GM12878 (cell line): ENCODE data around the gene PITPNC1.
"Not testable (repeated sequence)": the region's sequence is repeated elsewhere in the genome, so short reads cannot be mapped to it uniquely, and the experiment has no call there.

Experiments
- CREM ChIP-seq: IDR thresholded peaks from 2 replicates; pipeline ENCODE4 v1.6.1; 2014; ENCODE audit warnings: antibody characterized with exemption, low read depth
- POLR2A ChIP-seq: IDR thresholded peaks from 2 replicates; pipeline ENCODE4 v1.6.1; 2011; ENCODE audit warnings: low read depth, mild to moderate bottlenecking, low read length
- TF ChIP-seq, protein P1 (sequence below): IDR thresholded peaks from 2 replicates; pipeline ENCODE4 v1.6.1; 2012; ENCODE audit warnings: mild to moderate bottlenecking, low read depth, low read length
- TF ChIP-seq, protein P2 (sequence below): IDR thresholded peaks from 2 replicates; pipeline ENCODE4 v1.6.1; 2012; ENCODE audit warnings: low read length, inconsistent platforms
- TF ChIP-seq, protein P3 (sequence below), 3 experiments: IDR thresholded peaks in 2 of 3; conservative IDR thresholded peaks in 1 of 3; 2 replicates each; pipeline ENCODE4 v1.5.1; 2011; ENCODE audit warnings: low read depth in 3 of 3, low read length in 3 of 3, mild to moderate bottlenecking in 3 of 3, control low read depth in 2 of 3, moderate library complexity in 2 of 3, inconsistent platforms in 1 of 3, mixed read lengths in 1 of 3; ENCODE audit not compliant: control insufficient read depth in 2 of 3, insufficient read depth in 1 of 3; ENCODE audit errors: extremely low read depth in 1 of 3
- TF ChIP-seq, protein P4 (sequence below): IDR thresholded peaks from 2 replicates; pipeline ENCODE4 v1.6.1; 2011; ENCODE audit warnings: borderline replicate concordance, low read depth, mild to moderate bottlenecking, moderate library complexity, mixed read lengths, low read length; ENCODE audit not compliant: insufficient read depth; ENCODE audit errors: extremely low read length

DNA sequence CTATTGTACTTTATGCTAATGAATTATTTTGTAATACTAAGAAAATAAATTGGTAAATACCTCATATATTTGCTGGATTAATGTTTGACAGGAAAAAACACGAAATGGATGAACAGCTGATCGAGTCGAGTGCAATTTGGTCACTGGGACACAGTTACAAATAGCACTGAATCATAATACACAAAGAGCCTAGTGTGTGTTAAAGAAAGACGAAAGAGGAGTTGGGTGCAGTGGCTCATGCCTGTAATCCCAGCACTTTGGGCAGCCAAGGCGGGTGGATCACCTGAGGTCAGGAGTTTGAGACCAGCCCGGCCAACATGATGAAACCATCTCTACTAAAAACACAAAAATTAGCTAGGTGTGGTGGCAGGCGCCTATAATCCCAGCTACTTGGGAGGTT lies 38.7 kb upstream of the PITPNC1 start:
- TF ChIP-seq POLR2A, CREM: not testable (repeated sequence)
- TF ChIP-seq, protein P1, sequence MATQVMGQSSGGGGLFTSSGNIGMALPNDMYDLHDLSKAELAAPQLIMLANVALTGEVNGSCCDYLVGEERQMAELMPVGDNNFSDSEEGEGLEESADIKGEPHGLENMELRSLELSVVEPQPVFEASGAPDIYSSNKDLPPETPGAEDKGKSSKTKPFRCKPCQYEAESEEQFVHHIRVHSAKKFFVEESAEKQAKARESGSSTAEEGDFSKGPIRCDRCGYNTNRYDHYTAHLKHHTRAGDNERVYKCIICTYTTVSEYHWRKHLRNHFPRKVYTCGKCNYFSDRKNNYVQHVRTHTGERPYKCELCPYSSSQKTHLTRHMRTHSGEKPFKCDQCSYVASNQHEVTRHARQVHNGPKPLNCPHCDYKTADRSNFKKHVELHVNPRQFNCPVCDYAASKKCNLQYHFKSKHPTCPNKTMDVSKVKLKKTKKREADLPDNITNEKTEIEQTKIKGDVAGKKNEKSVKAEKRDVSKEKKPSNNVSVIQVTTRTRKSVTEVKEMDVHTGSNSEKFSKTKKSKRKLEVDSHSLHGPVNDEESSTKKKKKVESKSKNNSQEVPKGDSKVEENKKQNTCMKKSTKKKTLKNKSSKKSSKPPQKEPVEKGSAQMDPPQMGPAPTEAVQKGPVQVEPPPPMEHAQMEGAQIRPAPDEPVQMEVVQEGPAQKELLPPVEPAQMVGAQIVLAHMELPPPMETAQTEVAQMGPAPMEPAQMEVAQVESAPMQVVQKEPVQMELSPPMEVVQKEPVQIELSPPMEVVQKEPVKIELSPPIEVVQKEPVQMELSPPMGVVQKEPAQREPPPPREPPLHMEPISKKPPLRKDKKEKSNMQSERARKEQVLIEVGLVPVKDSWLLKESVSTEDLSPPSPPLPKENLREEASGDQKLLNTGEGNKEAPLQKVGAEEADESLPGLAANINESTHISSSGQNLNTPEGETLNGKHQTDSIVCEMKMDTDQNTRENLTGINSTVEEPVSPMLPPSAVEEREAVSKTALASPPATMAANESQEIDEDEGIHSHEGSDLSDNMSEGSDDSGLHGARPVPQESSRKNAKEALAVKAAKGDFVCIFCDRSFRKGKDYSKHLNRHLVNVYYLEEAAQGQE: not testable (repeated sequence)
- TF ChIP-seq, protein P2, sequence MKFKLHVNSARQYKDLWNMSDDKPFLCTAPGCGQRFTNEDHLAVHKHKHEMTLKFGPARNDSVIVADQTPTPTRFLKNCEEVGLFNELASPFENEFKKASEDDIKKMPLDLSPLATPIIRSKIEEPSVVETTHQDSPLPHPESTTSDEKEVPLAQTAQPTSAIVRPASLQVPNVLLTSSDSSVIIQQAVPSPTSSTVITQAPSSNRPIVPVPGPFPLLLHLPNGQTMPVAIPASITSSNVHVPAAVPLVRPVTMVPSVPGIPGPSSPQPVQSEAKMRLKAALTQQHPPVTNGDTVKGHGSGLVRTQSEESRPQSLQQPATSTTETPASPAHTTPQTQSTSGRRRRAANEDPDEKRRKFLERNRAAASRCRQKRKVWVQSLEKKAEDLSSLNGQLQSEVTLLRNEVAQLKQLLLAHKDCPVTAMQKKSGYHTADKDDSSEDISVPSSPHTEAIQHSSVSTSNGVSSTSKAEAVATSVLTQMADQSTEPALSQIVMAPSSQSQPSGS: not testable (repeated sequence)
- TF ChIP-seq, protein P3, sequence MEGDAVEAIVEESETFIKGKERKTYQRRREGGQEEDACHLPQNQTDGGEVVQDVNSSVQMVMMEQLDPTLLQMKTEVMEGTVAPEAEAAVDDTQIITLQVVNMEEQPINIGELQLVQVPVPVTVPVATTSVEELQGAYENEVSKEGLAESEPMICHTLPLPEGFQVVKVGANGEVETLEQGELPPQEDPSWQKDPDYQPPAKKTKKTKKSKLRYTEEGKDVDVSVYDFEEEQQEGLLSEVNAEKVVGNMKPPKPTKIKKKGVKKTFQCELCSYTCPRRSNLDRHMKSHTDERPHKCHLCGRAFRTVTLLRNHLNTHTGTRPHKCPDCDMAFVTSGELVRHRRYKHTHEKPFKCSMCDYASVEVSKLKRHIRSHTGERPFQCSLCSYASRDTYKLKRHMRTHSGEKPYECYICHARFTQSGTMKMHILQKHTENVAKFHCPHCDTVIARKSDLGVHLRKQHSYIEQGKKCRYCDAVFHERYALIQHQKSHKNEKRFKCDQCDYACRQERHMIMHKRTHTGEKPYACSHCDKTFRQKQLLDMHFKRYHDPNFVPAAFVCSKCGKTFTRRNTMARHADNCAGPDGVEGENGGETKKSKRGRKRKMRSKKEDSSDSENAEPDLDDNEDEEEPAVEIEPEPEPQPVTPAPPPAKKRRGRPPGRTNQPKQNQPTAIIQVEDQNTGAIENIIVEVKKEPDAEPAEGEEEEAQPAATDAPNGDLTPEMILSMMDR (IDR thresholded peaks at IDR 0.05 in 2 of 3, conservative IDR thresholded peaks at IDR 0.05 in 1 of 3; ENCODE audit: control insufficient read depth in 2 of 3, extremely low read depth in 1 of 3, insufficient read depth in 1 of 3, low read depth in 3 of 3, low read length in 3 of 3): not testable (repeated sequence)
- TF ChIP-seq, protein P4, sequence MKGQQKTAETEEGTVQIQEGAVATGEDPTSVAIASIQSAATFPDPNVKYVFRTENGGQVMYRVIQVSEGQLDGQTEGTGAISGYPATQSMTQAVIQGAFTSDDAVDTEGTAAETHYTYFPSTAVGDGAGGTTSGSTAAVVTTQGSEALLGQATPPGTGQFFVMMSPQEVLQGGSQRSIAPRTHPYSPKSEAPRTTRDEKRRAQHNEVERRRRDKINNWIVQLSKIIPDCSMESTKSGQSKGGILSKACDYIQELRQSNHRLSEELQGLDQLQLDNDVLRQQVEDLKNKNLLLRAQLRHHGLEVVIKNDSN: not testable (repeated sequence)
